ENCODE data around the gene DCTN4.
A peak's percentile ranks its signal among the peaks of the same experiment; 100 is the strongest.

Gene DCTN4

GRCh38 chr5:150778517-150779396 is 19.9 kb upstream of the DCTN4 start, which contains the start of gene SMIM3:
Gene SMIM3 (plus strand): TSS chr5:150778757. CDS start chr5:150795441, 16,684 bp downstream.
- peak; percentile 21 for TF ChIP-seq CTCF (conservative IDR thresholded peaks at IDR 0.05; ENCODE audit: control insufficient read depth, insufficient read depth, low read depth, low read length)
- H3K4me3 ChIP-seq (ENCODE audit: control insufficient read depth, low read depth, low read length): peak within 1 kb of the TSS; percentile 79
- DNase-seq (ENCODE audit: low read depth): peak; percentile 61

GRCh38 chr5:150778088-150778516 is 19.3 kb upstream of the DCTN4 start:
- DNase-seq (ENCODE audit: low read depth): peak; percentile 58
- TF ChIP-seq CTCF (conservative IDR thresholded peaks at IDR 0.05; ENCODE audit: control insufficient read depth, insufficient read depth, low read depth, low read length): no peak
- H3K4me3 ChIP-seq (ENCODE audit: control insufficient read depth, low read depth, low read length): peak overlapping the region; percentile 79

- peak overlapping the region; percentile 79 for H3K4me3 ChIP-seq (ENCODE audit: control insufficient read depth, low read depth, low read length)
- no peak for TF ChIP-seq CTCF (conservative IDR thresholded peaks at IDR 0.05; ENCODE audit: control insufficient read depth, insufficient read depth, low read depth, low read length)
- peak; percentile 58 for DNase-seq (ENCODE audit: low read depth)
Measured at GRCh38 chr5:150777685-150778084, 18.9 kb upstream of the DCTN4 start.

- no peak for TF ChIP-seq CTCF (conservative IDR thresholded peaks at IDR 0.05; ENCODE audit: control insufficient read depth, insufficient read depth, low read depth, low read length)
- H3K4me3 ChIP-seq (ENCODE audit: control insufficient read depth, low read depth, low read length): no peak overlapping the region
- peak; percentile 95 for DNase-seq (ENCODE audit: low read depth)
Measured at GRCh38 chr5:150774145-150774544, 15.3 kb upstream of the DCTN4 start.

- no peak overlapping the region for H3K4me3 ChIP-seq (ENCODE audit: control insufficient read depth, low read depth, low read length)
- TF ChIP-seq CTCF (conservative IDR thresholded peaks at IDR 0.05; ENCODE audit: control insufficient read depth, insufficient read depth, low read depth, low read length): no peak
- no peak for DNase-seq (ENCODE audit: low read depth)
Measured at GRCh38 chr5:150771034-150771795, 12.4 kb upstream of the DCTN4 start.

- TF ChIP-seq CTCF (conservative IDR thresholded peaks at IDR 0.05; ENCODE audit: control insufficient read depth, insufficient read depth, low read depth, low read length): no peak
- no peak overlapping the region for H3K4me3 ChIP-seq (ENCODE audit: control insufficient read depth, low read depth, low read length)
- no peak for DNase-seq (ENCODE audit: low read depth)
Measured at GRCh38 chr5:150766251-150766650, 7.4 kb upstream of the DCTN4 start.

Measured in fibroblast of mammary gland (primary cell).